Esophagus muscularis mucosa (tissue), 4 donors: ENCODE results near the gene ADGRF3. TPM values are rescaled to one million over a fixed set of nuclear protein-coding genes. Genes with fewer than 3 reads are reported as not detected.

Experiments used
- DNase-seq: peaks from one replicate; pipeline ENCODE4 v3.0.0-alpha.2; 2017; ENCODE audit errors: extremely low spot score
- H3K27ac ChIP-seq, 4 donors: fragments of 200-600 bp; sonication (generic); replicated peaks in 1 of 4; 1 replicate in 3 of 4; 2 replicates in 1 of 4; pipeline ENCODE4 v1.5.1; 2016 to 2019; ENCODE audit warnings: mild to moderate bottlenecking in 1 of 4
- H3K27me3 ChIP-seq, 4 donors: fragments of 200-600 bp; sonication (generic); one replicate each; pipeline versions ENCODE4 v1.5.1 to v1.6.0; 2016 to 2019
- H3K36me3 ChIP-seq, 4 donors: fragments of 200-600 bp; sonication (generic); one replicate each; pipeline ENCODE4 v1.5.1; 2016 to 2019
- H3K4me1 ChIP-seq, 4 donors: fragments of 200-600 bp; sonication (generic); one replicate each; pipeline ENCODE4 v1.5.1; 2016 to 2019
- H3K4me3 ChIP-seq, 4 donors: fragments of 200-600 bp; sonication (generic); 1 replicate in 2 of 4; 2 replicates in 2 of 4; pipeline ENCODE4 v1.5.1; 2016 to 2019; ENCODE audit warnings: mild to moderate bottlenecking in 4 of 4, moderate library complexity in 1 of 4
- H3K9me3 ChIP-seq, 4 donors: fragments of 200-600 bp; sonication (generic); 1 replicate in 3 of 4; 2 replicates in 1 of 4; pipeline ENCODE4 v1.5.1; 2016 to 2019
- EP300 ChIP-seq: sonication (generic); formaldehyde crosslinking; IDR thresholded peaks from one replicate; pipeline ENCODE4 v1.6.1; 2017; ENCODE audit warnings: antibody characterized with exemption
- POLR2A ChIP-seq: fragments of 450-650 bp; IDR thresholded peaks from one replicate; pipeline ENCODE4 v1.6.1; 2017; ENCODE audit warnings: antibody characterized with exemption, moderate library complexity, mild to moderate bottlenecking, low read depth
- POLR2AphosphoS5 ChIP-seq, 2 donors: sonication (generic); formaldehyde crosslinking; IDR thresholded peaks; one replicate each; pipeline ENCODE4 v1.6.1; 2017; ENCODE audit warnings: antibody characterized with exemption in 2 of 2
- WGBS: methylation state at CpG from one replicate; pipeline ENCODE4 v1.1.5; 2018; 5-methylcytosine and 5-hydroxymethylcytosine counted together
- intact Hi-C: fragments of 100-400 bp; cut with DNase I; formaldehyde crosslinking; loops from one replicate; pipeline ENCODE4 v1.15.1; 2023
- total RNA-seq, 4 donors: library from RNA; depleted of rRNA; stranded (reverse); fragments of >200 nt; gene quantifications; one replicate each; pipeline versions ENCODE4 v1.1.0 to v1.2.1, GENCODE V29; 2016
- TF ChIP-seq, protein P1 (sequence below), 3 experiments: fragments of 200-600 bp in 2 of 3; fragments of 450-650 bp in 1 of 3; sonication (generic) in 2 of 3; IDR thresholded peaks; one replicate each; pipeline ENCODE4 v1.5.1; 2017 to 2019; ENCODE audit warnings: antibody characterized with exemption in 3 of 3, mild to moderate bottlenecking in 2 of 3, moderate library complexity in 1 of 3

Gene ADGRF3
- total RNA-seq, 4 donors from 2014 or later = not detected

DNA sequence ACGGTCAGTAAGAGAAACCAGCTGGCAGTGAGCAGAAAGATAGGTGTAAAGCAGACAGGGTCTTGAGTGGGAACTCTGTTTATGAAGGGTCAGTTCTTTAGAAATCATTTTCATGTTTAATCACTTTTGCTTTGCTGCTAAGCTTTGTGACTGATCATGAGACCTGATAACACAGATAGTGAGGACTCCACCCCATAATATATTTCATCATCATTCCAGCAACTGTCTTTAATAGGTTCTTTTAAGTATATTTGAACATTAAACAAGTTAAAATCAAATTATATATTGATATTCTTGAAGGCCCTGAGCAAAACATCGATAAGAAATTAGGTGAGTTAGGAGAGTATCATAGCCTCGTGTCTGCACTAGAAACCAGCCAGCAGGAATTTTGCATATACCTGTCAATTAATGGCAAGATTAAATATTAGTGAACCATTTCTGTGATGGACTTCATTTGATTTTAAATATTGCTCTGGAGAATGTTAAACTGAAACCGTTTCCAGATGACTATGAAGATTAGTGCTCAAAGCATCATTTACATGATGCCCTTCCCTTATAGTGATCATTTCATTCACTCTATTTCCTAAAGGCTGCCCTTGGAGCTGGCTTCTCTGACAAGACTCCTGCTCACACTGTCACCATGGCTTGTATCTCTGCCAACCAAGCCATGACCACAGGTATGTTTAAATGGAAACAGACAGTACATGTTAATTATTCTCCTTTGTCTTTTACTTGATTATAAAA is 69.9 kb downstream of the ADGRF3 start:
- H3K9me3 ChIP-seq = no peaks in the 10 kb centered on the region
- intact Hi-C loops = loop anchor here (5.0 kb wide), 1 partner anchor 34 kb away; the partner anchor contains the start of genes HADHA and HADHB
- peaks cover 25 to 71% (median 60%) of the 10 kb centered on the region in 4 donors for H3K36me3 ChIP-seq
- DNase-seq = no peak
- H3K27ac ChIP-seq = peak overlapping the region in 1 of 4 donors; percentile 17
- H3K27me3 ChIP-seq = no peaks in the 10 kb centered on the region
- peaks cover 29 to 41% (median 33%) of the 10 kb centered on the region in 4 donors for H3K4me1 ChIP-seq
- WGBS = 84% methylated on average over 4 of the region's 4 CpGs
- TF ChIP-seq EP300 = no peak
- TF ChIP-seq, protein P1, sequence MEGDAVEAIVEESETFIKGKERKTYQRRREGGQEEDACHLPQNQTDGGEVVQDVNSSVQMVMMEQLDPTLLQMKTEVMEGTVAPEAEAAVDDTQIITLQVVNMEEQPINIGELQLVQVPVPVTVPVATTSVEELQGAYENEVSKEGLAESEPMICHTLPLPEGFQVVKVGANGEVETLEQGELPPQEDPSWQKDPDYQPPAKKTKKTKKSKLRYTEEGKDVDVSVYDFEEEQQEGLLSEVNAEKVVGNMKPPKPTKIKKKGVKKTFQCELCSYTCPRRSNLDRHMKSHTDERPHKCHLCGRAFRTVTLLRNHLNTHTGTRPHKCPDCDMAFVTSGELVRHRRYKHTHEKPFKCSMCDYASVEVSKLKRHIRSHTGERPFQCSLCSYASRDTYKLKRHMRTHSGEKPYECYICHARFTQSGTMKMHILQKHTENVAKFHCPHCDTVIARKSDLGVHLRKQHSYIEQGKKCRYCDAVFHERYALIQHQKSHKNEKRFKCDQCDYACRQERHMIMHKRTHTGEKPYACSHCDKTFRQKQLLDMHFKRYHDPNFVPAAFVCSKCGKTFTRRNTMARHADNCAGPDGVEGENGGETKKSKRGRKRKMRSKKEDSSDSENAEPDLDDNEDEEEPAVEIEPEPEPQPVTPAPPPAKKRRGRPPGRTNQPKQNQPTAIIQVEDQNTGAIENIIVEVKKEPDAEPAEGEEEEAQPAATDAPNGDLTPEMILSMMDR (IDR thresholded peaks at IDR 0.05) = no peak
- TF ChIP-seq POLR2A = no peak
- no peak for TF ChIP-seq POLR2AphosphoS5 (IDR thresholded peaks at IDR 0.05)
- H3K4me3 ChIP-seq = no peak overlapping the region

DNA sequence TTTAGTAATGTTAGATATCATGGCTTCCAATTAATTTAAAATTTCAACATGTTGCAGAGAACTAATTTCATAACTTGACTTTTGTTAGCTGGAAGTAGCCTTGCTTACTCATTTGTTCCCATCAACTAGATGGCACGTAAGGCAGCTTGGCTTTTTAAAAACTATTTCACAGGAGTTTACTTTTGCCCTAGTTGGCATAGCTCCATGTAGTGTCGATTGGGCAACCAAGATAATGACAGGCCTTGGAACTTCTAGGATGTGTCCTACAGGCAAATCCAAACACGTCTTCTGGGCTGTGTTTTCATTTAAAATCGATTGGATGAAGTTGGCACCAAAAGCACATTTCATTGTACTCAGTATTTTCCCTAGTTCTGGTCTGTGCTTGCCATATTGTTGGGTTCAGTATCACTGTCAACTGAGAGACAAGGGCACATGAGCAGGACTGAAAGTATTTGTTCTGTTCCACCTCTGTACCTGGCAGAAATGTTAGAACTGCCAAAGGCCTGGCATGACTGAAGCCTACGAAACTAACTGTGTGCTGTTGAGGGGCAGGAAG is 72.5 kb downstream of the ADGRF3 start:
- Histone ChIP-seq H3K27ac (peak overlapping the region; percentile 65 to 82 (median 74)), H3K4me1 (peaks cover 32 to 44% (median 39%) of the 10 kb centered on the region in 4 donors), H3K4me3 (peak overlapping the region in 1 of 4 donors; percentile 8), H3K27me3 (no peaks in the 10 kb centered on the region), H3K36me3 (peaks cover 10 to 57% (median 39%) of the 10 kb centered on the region in 4 donors), H3K9me3 (no peaks in the 10 kb centered on the region)
- WGBS = 15% methylated on average over 5 of the region's 5 CpGs
- intact Hi-C loops = no loop called here
- peak; percentile 94 for DNase-seq
- peak; percentile 77 to 96 for TF ChIP-seq POLR2AphosphoS5 (IDR thresholded peaks at IDR 0.05)
- peak; percentile 74 for TF ChIP-seq EP300
- TF ChIP-seq POLR2A = no peak
- TF ChIP-seq, protein P1 (IDR thresholded peaks at IDR 0.05) = no peak

DNA sequence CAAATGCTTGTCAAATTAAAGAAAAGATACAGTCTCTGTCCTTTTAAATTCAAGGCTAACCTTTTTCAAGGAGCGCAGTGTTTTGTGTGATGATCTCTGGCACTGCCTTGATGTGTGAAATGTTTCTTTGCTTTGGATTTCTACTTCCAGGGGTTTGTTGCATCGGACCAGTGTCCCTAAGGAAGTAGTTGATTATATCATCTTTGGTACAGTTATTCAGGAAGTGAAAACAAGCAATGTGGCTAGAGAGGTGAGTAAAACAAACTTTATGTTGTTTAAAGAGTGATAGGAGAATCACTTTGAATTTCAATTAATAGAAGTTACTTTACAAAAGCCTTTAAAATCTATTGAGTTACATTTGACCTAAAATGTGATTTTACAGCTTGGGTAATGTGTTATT is 73.1 kb downstream of the ADGRF3 start:
- WGBS = 79% methylated on average over 2 of the region's 2 CpGs
- H3K36me3 ChIP-seq = peaks cover 4 to 56% (median 35%) of the 10 kb centered on the region in 4 donors
- no peak overlapping the region for H3K4me3 ChIP-seq
- no peak for DNase-seq
- H3K4me1 ChIP-seq = peaks cover 32 to 44% (median 39%) of the 10 kb centered on the region in 4 donors
- H3K9me3 ChIP-seq = no peaks in the 10 kb centered on the region
- intact Hi-C loops = no loop called here
- TF ChIP-seq, protein P1 (IDR thresholded peaks at IDR 0.05) = no peak
- TF ChIP-seq EP300 (no peak), POLR2AphosphoS5 (IDR thresholded peaks at IDR 0.05) (no peak), POLR2A (no peak)
- peak overlapping the region; percentile 65 to 82 (median 74) for H3K27ac ChIP-seq
- no peaks in the 10 kb centered on the region for H3K27me3 ChIP-seq

DNA sequence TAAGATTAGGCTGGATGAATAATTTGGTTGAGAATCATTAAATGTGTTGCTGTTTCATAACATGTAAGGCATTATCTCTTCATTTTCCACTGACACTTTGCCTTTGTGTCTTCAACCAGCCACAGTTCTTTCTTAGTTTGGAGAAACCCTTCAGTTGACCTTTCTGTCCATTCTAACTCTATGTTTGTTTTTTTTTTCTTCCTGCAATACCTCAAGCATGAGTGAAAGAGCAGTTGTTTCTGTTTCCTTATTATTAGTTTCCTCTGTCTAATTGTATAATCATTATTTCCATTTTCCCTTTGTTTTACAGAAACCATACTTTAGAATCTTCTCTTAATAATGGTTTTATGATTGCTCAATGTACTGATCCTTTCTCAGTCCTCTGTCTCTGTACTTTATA is 76.2 kb downstream of the ADGRF3 start:
- H3K4me3 ChIP-seq = no peak overlapping the region
- H3K36me3 ChIP-seq = peaks cover under 1 to 43% (median 23%) of the 10 kb centered on the region in 4 donors
- TF ChIP-seq POLR2A (no peak), POLR2AphosphoS5 (IDR thresholded peaks at IDR 0.05) (no peak), EP300 (no peak)
- TF ChIP-seq, protein P1 (IDR thresholded peaks at IDR 0.05) = no peak
- peak overlapping the region in 3 of 4 donors; percentile 8 to 45 (median 35) for H3K27ac ChIP-seq
- DNase-seq = no peak
- H3K4me1 ChIP-seq = peaks cover 32 to 37% (median 35%) of the 10 kb centered on the region in 4 donors
- intact Hi-C loops = no loop called here
- no peaks in the 10 kb centered on the region for H3K9me3 ChIP-seq
- no peaks in the 10 kb centered on the region for H3K27me3 ChIP-seq
